Medulla oblongata (tissue), 1 donor: ENCODE data around the gene TBC1D9.

Experiments
- DNase-seq: peaks from one replicate; pipeline ENCODE4 v3.0.0-alpha.2; 2015; ENCODE audit errors: extremely low spot score

The TBC1D9 gene

DNA sequence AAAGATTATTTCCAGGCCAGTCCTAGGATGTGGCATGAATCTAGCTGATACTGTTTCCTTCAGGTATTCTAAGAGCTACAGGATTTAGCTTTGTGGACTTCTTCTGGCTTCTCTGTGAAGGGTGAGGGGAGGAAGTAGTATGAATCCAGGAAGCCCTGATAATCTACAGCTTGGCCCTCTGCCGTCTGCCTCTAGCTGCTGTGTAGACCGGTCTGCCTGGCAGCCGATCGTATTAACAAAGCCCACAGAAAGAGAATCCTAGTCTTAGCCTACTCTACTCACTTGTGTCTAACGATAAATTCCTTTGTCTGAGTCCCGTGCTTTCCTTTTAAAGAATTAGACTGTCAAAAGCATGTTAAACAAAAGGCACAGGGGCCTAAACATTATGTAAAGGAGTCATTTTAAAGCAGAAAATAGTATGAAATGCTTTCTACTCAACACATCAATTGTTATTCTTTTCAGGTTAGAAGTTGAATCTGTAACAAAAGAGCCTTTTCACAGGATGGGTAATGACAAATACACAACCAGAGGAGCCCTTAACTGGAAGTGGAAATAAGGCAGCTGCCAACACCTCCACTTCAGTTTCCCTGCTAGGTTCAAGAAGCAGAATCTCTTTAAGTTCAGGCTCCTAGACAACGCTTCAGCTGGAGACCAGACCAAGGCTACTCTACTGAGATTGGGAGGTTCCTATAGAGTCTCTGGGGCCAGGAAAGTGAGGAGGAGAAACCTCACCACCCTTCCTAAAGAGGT is 138.5 kb downstream of the TBC1D9 start:
- DNase-seq = no peak

DNA sequence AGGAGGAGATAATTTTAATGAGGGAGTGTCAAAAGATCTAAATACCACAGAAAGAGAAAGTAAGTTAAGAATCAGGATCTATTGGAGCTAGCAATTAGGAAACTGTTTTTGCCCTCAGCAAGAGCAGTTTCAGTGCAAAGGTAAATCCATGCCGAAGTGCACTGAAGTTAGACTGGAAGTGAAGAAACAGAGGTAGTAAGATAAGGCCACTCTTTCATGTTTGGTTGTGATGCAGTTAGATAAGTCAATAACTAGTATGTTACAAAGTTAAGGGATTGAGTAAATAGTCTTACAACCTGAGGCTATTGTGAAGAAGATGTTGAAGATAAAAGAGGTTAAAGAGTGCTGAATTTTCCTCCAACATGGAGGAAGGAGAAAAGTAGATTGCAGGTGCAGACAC is 140.7 kb downstream of the TBC1D9 start:
- no peak for DNase-seq

DNA sequence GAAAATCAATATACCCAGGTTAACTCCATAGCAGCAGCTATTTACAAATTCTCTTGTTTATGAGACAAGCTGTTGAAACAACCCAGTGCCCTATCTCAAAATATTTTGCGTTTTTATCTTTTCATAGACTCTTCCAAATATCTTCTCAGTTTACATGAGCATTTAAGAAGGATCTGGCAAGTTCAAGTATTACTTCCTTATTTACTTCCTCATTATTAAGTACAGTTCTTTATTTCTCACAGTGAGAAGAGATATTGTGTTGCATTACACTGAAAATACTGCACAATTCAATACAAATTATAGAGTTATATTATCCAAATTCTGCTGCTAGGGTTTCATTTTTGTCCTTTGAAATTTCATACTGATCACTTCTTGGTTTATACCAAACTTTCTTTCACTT is 143.8 kb downstream of the TBC1D9 start:
- no peak for DNase-seq

DNA sequence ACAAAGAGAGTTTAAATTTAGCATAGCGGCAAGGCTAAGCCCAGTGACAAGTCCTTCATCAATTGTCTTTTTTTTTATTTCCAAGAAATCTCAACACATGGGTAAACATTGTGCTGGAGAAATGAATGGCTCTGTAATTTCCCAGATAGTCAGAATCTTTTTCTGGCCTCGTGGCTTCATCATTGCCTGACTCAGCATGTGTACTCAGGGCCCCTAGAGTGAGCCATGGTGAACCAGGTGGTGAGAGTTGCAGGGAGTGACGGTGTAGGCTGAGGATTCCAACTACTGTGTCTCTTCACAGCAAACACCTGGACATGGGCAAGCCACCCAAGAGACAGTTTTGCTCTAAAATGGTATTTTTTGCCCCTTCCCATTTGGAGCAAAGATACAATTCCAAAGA is 144.3 kb downstream of the TBC1D9 start:
- DNase-seq = no peak

DNA sequence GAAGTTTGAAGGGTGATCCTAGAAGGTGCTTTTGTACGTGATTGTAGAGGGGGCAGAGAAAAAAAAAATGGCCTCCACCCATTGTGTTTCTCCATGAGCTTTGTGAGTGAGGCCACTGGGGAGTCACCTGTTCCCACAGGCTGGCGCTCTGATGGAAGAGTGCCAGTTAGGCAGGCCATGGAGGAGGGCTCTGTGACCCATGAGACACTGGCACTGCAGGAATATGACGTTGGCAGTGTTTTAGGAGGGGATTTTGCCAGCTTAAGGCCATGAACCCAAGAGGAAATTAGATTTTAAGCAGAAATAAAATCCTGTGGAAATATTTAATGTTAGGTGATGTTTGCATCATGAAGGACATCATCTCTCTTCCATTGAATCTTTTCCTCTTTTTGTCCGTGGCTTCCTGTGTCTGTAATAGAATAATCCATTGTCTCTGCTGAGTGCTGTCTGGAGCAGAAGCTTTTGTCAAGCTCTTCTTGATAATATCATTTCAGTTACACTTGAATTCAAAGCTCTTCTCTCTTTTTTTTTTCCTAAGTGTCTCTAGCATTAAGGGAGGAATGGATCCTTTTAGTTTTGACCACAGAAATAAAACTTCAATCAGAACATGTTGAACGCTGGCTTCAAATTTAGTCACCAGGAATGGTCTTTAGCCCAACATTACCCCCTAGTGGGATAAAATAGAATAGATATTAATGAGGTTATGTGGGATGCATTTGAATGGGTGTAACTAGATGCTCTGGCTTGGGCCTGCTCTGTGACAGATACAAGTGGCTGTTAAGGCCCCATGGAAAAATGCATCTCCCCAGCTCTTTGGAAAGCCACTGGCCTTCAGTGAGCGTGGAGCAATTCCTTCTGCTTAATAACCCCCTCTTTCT is 146.4 kb downstream of the TBC1D9 start:
- DNase-seq = peak; percentile 77

DNA sequence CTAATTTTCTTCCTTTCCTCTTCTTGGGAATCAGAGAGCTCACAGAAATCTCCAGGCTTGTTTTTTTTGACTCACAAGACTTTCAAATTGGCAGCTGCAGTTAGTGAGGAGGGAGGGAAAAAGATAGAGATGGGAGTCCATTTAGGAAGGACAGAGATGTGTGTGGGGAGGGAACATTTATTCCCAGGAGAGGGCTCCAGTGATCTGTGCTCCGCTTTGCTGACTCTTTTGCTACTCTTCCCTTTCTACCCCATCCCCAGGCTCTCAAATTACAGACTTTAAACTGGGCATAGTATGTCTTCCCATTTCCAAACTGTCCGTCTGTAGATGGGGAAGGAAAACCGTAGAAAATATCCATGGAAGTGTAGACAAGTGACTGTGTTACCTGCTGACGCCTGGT is 148.3 kb downstream of the TBC1D9 start:
- DNase-seq = no peak

DNA sequence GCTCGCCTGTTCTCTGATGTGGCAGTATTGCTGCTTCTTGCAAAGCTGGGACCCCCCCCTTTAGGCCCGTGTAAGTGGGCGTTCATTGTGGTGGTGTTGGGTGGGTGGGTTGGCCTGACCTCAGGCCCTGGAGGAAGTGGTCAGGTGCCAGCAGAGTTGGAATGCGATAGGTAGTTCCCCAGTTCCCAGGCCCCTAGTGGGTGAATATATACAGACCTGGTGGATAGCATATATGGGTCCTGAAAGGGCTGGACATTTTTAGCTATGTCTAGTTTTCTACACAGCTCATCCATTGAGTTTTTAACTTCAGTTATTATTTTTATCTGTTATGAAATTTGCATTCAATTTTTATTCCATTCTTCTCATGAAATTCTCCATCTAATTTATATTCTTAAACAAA is 151.6 kb downstream of the TBC1D9 start:
- DNase-seq = no peak

DNA sequence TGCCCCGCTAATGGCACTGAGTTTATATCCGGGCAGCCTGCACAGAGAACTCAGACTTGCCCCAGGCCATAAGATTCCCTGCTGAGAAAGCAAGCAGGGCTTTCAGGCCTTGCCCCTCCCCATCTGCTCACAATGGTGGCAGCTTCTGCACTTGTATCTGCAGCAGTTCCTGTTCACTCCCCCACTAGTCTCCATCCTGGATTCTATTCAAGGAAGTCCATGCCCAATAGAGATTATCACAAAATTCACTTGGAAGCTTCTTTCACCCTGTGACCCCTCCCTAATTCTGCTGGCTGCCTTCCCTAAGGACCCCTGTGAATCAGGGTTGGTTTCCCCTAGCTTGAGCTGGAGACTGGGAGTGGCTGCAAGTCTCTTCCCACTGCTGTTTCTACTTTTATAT is 152.9 kb downstream of the TBC1D9 start:
- no peak for DNase-seq

DNA sequence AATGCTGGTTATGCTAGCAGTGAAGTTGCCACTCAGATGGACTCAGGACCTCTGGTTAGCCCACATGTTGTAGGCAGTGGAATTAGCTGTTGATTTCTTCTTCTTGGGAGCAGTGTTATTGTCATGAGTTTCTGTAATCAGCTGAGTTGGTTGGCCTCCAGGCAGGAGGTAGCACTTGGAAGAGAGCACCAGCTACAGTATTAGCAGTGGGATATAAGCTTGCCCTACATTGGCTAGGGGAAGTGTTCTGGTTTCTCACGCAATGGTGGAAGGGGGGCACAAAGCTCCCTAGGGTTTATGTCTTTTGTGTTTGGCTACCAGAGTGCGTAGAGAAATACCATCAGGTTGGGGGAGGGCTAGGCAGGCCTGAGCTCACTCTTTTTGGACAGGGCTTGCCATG is 153.5 kb downstream of the TBC1D9 start:
- no peak for DNase-seq

DNA sequence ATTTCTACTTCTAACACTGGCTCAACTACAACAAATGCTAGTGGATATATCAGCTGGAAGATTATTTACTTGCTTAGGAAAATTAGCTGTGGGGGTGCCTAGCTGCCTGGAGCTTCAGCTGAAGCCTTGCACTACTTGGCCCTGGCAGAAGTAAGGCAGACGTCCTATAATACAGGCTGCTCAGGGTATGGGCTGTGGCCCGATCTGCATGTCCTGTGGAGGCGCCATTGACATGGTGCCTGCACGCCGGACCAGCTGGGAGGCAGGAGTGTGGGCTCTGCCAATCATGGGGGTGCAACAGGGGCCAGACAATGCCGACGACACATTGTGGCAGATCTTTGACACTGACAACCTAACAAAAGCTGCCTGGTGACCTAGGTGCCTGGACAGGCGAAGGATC is 155.8 kb downstream of the TBC1D9 start:
- DNase-seq = no peak

DNA sequence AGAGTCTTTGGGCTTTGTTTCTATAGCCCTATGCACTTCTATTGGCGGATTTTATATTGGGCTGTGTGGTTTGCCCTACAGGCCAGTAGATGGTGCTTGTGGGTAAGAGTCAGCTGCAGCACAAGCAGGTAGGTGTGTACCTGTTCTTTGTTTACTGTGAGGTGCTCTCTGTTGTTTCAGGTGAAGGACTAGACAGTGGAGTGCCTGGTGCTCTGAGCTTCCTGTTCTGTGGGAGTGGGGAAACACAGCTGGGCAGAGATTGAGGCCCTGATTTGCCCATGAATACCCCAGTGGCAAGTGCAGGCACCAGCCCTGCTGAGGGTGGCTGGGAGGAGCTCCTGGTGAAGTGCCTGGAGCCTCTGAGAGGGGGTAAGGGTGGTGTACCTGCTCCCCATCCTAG is 161.1 kb downstream of the TBC1D9 start:
- DNase-seq = no peak

DNA sequence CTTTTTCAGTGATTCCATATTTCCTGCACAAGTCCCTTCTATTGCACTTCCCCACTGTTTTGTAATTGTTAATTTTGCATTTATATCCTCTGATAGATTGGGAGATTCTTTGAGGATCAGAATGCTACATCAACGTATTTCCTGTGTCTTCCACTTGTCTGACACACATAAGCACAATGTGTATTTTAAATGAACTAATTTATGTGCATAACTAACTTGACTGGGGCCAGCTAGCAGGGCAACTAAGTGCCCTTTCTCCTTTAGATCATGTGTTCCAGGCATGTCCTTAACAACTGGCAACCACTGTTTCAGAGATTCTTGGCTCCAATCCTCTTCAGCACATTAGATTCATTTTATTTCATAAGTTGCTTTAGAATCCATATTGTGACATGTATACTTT is 171.7 kb downstream of the TBC1D9 start:
- DNase-seq = no peak

DNA sequence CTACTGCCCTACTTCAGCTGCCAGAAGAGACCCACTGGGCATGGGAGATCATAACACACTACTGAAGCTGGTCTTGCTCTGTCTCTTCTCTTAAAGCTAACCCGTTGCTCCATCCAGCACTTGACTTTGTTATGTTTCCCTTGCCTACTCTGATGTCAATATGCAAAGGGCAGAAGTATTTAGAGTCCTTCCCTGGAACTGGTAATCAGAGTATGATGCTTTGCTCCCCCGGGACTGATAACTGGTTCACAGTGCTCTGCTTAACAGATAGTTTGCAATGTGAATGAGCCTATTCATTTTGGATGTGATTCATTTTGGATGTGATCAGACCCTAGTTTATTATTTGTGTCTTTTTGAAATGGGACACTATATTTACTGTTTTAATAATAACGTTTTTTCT is 175.1 kb downstream of the TBC1D9 start:
- no peak for DNase-seq

DNA sequence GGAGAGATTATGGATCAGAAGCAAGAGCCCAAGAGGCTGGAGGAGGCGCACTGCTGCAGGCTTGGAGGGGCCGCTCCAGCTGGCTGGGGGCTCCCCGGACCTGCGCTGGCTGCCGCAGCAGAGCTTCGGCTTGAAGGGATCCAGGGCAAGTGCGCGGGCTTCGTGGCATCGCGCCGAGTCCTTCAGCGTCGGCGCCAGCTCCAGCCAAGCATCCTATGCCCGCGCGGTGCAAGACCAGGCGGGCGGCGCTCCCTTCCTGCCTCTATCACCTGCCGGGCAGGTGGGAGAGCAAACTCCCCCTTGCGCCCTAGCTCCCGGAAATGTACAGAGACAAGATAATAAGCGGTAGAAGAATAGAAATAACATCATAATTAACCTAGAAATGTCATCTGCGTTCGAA is 176.9 kb downstream of the TBC1D9 start:
- no peak for DNase-seq

DNA sequence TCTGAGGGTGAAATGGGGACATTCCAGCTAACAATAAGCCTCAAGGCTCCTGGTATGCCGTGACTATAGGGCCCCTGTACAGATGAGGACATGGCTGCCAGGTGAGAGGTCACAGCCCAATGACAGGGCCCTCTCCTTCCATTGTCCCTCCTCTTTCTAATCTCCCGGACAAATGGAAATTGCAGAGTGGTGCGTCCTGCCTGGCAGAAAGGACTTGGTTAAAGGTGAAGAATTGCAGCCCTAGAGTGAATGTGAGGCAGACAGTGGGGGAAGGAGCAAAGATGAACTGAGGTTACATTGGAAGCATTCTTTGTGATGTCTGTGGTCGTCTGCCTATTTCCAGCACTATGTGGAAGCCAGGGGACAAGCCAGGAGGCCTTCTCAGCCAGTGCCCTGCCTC is 180.7 kb downstream of the TBC1D9 start:
- no peak for DNase-seq

DNA sequence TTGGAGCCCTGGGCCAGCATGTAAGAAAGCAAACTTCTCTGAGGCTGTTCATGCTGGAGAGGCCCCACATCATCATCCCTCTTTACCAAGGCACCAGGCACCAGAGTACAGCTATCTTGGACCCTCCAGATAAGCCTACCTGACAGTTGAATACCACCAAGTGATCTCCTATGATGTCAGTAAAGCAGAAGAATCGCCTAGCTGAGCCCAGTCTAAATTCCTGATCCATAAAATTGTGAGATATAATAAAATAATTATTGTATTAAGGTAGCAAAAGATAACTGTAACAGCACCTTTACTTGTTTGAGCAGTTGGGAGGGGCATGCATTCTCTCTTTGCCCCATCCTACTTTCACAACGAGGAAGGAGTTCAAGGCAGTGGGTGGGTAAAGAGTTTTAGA is 184.6 kb downstream of the TBC1D9 start:
- no peak for DNase-seq
